HG02571 (cell line): ENCODE data around the gene DNAI4.
"Not testable (repeated sequence)": the region's sequence is repeated elsewhere in the genome, so short reads cannot be mapped to it uniquely, and the experiment has no call there.

Experiments
- ATAC-seq: cut with Tn5 transposase; IDR thresholded peaks from one replicate; pipeline ENCODE4 v1.9.1; 2021; ENCODE audit warnings: mild to moderate bottlenecking, moderate library complexity; ENCODE audit not compliant: unreplicated experiment

Gene DNAI4

GRCh38 chr1:66929146-66929688 lies 4.6 kb upstream of the DNAI4 start:
- ATAC-seq = no peak

- no peak for ATAC-seq
Observed at GRCh38 chr1:66927528-66927927, 2.9 kb upstream of the DNAI4 start.

- no peak for ATAC-seq
Observed at GRCh38 chr1:66925944-66926343, 1.3 kb upstream of the DNAI4 start.

GRCh38 chr1:66925558-66925910 lies 878 bp upstream of the DNAI4 start:
- peak; percentile 0 for ATAC-seq

- ATAC-seq = no peak
Observed at GRCh38 chr1:66920543-66920942, 4.1 kb downstream of the DNAI4 start.

GRCh38 chr1:66919828-66920227 lies 4.8 kb downstream of the DNAI4 start:
- no peak for ATAC-seq

DNA sequence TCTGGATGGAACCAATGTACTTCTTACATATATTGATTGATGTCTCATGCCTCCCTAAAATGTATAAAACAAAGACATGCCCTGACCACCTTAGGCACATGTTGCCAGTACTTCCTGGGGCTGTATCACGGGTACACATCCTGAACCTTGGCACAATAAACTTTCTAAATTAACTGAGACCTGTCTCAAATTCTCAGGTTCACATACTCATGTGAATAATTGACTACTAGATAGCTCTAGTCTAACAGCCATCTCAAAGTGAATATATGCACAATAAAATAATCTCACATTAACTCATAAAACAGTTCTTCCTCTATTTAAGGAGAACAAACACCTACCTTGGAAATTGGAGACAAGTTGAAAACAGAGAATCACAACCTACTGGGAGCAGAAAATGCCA lies 5.6 kb downstream of the DNAI4 start:
- ATAC-seq = no peak

DNA sequence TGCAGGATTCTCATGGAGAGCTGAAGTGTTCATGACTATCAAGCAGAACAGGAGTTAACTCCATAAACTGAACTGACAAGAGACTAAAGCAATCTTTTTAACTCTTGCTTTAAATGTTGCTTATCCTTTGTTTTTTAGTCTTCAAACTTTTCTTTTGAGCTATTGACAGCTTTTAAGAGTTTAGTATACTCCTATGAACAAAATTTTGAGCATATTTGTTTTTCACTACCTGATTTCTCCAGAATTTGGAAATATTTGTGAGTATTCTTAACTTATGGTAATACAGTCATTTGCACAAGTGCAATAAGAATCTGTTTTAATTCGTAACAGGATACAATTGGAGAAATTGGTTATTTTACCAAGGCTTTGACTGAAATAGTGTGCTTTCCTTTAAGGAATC lies 7.2 kb downstream of the DNAI4 start:
- no peak for ATAC-seq

DNA sequence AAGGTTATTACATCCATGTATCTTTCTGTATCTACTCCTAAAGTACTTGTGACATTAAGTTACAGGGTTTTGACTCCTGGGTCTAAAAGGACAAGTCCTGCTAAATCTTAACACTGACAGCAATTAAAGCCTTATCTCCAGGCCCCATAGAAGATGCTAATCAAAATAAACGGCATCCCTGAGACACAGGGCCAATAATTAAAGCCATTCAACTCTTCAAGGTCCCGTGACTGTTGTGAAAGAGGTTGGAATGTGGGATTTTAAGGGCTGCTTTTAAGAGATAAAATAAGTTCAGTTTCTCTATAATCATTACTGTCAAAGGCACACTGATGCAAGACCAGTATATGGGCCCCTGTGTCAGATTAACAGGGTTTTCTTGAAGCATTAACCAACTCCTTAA lies 8.3 kb downstream of the DNAI4 start:
- no peak for ATAC-seq

- not testable (repeated sequence) for ATAC-seq
Observed at GRCh38 chr1:66915203-66915602, 9.5 kb downstream of the DNAI4 start.

- no peak for ATAC-seq
Observed at GRCh38 chr1:66893712-66894111, 30.9 kb downstream of the DNAI4 start.

DNA sequence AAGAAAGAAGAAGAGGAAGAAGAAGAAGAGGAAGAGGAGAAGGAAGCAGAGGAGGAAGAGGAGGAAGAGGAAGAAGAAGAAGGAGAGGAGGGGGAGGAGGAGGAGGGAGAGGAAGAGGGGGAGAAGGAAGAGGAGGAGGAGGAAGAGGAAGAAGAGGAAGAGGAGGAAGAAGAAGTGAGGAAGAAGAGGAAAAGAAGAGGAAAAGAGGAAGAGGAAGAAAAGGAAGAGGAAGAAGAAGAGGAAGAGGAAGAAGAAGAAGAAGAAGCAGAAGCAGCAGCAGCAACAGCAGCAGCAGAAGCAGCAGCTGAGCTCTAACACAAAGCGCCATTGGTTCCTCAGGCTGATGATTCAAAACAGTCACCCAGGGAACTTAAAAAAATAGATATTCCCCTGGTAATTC lies 34.0 kb downstream of the DNAI4 start:
- ATAC-seq = no peak

DNA sequence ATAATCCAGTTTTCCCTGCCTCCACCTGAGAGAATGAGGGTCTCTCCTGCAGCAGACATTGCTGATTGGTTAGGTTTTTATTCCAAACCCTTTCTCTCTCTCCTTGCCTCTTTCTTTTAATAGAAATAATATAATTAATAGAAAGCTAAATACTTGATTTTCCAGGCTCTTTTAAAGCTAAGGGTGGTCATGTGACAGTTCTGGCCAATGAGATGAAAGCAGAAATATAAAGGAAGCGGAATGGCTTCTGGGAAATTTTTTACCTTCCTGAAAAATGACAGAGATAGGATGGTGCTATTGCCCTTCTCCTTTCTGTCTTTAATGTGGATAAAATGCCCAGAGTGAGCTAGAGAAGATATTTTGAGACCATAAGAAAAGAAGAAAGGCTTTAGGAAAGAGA lies 35.6 kb downstream of the DNAI4 start:
- ATAC-seq = no peak

DNA sequence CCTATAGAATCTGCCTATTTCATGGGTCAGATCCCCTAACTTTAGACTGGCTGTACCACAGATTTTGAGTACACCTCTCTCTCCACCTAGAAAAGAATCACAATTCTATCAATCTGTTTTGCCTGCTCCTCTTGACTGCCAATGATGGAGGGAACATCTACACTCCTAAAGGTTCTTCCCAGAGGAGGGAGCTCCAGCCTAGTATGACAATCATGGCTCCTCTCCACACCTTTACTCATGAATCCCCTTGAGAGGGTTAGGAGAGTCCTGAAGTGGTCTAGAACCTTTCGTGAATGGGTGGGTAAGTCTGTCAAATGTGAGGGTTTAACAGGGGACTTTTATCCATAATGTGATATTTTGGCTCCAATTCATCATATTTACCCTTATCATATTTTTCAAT lies 48.0 kb downstream of the DNAI4 start:
- no peak for ATAC-seq

DNA sequence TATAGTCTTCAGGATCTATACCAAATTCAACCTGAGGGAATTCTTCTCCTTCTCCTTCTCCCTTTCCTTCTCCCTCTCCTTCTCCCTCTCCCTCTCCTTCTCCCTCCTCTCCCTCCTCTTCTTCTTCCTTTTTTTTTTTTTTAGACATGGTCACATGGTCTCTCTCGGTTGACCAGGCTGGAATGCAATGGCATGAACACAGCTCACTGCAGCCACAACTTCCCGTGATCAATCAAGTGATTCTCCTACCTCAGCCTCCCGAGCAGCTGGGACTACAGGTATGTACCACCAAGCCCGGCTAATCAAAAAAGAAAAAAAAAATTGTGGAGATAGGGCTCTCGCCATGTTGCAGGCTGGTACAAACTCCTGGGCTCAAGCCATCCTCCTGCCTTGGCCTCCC lies 51.5 kb downstream of the DNAI4 start:
- ATAC-seq = no peak

DNA sequence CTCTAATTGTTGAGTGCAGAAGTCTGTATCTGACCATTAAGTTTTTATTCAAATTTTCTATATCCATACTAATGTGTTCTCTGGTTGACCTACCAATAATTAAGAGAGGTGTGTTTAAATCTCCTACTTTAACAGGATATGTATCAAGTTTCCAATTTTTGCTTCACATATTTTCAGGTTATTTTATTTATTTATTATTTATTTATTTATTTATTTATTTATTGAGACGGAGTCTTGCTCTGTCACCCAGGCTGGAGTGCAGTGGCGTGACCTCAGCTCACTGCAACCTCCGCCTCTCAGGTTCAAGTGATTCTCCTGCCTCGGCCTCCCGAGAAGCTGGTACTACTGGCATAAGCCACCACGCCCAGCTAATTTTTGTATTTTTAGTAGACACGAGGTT lies 52.6 kb downstream of the DNAI4 start:
- ATAC-seq = not testable (repeated sequence)

DNA sequence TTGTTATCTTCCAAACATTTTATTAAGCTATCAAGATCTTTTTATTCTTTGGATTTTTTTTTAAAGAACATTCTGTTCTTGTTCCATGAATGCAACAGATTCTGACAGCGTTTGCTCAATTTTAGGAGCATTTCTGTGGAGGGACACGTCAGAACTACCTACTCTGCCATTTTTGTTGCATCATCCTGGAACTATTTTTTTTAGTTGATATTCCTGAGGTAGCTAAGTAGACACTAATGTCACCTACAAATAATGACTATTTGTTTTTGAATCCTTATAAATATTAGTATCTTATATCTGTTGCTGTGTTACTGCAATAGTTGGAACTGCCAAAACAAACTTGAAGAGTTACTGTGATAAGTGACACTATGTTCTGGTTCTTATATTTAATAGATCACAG lies 57.2 kb downstream of the DNAI4 start:
- no peak for ATAC-seq

GRCh38 chr1:66860529-66860928 lies 64.1 kb downstream of the DNAI4 start:
- ATAC-seq = no peak

GRCh38 chr1:66853379-66853778 lies 71.3 kb downstream of the DNAI4 start:
- ATAC-seq = no peak

DNA sequence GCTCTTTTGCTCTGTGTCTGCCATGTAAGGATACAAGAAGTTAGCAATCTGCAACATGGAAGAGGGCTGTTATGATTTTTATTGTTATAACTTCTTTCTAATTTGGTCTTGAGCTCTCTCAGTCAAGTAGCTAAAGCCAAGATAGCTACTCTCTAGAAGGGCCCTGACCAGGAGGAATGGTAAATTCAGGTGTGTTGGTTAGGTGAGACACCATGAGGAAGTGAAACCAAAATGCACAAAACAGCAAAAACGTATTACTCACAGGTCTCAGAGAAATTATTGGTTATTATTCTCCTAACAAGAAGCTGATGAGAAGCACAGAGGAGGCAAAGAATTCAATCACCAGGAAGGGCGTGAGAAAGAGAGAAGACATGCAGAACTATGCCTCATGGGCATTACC lies 71.8 kb downstream of the DNAI4 start:
- no peak for ATAC-seq

GRCh38 chr1:66850989-66851388 lies 73.7 kb downstream of the DNAI4 start:
- no peak for ATAC-seq

GRCh38 chr1:66848193-66848592 lies 76.5 kb downstream of the DNAI4 start:
- no peak for ATAC-seq

DNA sequence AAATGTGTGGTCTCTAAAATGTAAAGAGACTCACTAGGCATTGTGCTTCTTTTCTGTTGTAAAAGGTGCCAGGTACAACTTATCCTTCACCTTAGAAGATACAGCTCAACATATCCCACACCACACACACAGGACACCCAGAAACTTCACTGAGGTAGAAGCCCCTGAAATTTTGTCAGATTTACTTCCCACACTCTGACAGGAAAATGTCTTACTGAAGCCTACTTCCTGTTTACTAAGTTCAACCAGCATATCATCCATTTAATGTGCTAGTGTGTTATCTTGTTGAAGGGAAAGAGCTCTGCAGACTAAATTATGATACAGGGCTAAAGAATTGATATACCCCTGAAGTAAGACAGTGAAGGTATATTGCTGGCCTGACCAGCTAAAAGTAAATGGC lies 83.7 kb downstream of the DNAI4 start:
- ATAC-seq = no peak

DNA sequence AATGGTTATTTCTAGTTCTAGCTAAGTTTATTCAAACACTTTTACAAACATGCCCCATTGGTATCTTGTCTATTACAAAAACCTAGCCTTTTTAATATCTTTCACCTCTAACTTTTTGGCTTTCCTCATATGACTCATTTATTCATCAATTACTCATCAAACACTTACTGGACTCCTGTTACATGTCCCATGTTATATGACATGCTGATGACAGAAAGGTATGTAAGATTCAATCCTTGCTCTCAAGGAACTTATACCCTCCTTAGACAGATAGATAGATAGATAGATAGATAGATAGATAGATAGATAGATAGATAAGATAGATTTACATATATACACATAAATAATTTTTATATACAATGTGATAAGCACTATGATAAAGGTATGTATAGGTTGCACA lies 89.7 kb downstream of the DNAI4 start:
- no peak for ATAC-seq
